ENCODE measurements around the gene ZDHHC22.

The ZDHHC22 gene, protein sequence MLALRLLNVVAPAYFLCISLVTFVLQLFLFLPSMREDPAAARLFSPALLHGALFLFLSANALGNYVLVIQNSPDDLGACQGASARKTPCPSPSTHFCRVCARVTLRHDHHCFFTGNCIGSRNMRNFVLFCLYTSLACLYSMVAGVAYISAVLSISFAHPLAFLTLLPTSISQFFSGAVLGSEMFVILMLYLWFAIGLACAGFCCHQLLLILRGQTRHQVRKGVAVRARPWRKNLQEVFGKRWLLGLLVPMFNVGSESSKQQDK

DNA sequence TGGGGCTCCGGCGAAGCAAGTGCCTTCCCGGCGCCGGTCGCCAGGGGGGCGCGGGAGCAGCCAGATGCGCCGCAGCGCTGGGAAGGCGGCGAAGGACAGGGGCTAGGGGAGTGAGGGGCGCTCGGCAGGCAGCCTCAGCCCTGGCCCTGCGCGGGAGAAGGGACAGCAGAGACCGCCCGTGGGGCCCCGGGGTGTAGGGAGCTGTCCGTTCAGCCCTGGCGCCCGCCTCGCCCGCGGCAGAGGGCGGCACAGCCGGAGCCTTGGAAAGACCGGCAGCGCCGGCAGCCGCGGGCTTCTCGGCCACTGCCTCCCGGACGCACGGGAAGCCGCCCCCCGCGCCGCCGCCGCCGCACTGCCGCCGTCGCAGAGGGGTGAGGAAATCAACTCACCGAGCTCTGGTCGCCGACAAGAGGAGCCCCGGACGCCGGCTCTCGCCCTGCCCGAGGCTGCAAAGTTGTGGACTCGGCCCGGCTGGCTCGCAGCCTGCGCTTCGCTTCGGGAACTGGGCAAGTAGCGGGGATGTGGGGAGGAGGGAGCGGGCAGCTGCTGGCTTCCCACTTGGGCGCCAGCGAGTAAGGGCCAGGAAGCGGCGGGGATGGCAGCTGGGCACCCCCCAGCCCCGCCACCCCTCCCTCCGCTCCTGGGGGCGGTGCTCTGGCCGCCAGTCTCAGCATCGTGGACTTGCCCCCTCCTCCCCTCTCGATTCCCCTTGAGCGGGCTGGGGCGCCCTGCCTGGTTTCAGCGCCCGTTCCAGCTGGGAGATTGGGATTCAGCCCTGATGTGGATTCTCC, at the start of gene ZDHHC22:
Gene ZDHHC22, minus strand, starts transcription at position 578 of the 791 bp plus-strand sequence. CDS start 2,053 bp downstream, outside the sequence.
- Histone ChIP-seq H3K4me1 (ENCODE audit: control insufficient read depth in 1 of 2, insufficient read depth in 2 of 2, low read length in 2 of 2) (no peaks in the 10 kb centered on the region), H3K9ac (ENCODE audit: low read depth in 1 of 2, low read length in 2 of 2) (no peak within 1 kb of the TSS), H3K27me3 (ENCODE audit: control insufficient read depth in 1 of 2, insufficient read depth in 2 of 2, low read length in 2 of 2) (peaks cover 65 to 73% of the 10 kb centered on the region in 2 donors), H3K27ac (ENCODE audit: low read depth, low read length) (no peak within 1 kb of the TSS), H3K9me3 (ENCODE audit: control insufficient read depth in 1 of 2, low read length in 2 of 2) (no peaks in the 10 kb centered on the region), H3K36me3 (ENCODE audit: control insufficient read depth in 1 of 2, insufficient read depth in 2 of 2, low read length in 2 of 2) (no peaks in the 10 kb centered on the region), H3K4me3 (ENCODE audit: low read depth in 1 of 2, low read length in 2 of 2) (peak within 1 kb of the TSS in 1 of 2 donors; percentile 4)

DNA sequence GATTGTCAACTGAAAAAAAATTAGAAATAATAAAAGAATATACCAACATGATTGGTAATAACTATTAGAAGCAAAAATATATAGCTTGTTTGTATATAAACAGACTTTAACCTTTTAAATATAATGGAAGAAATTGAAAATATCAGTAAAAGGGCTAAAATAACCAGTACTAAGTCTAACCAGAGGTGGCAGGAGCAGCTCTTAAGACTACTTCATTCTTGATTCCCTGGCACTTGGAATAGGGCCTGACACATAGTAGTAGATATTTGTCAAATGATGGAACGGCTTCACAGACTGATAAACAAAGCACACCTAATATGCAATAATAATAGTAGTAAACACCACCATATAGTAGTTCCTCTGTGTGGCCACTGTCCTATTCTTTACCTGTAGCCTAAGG, 49.4 kb upstream of the ZDHHC22 start:
- H3K4me1 ChIP-seq (ENCODE audit: control insufficient read depth in 1 of 2, insufficient read depth in 2 of 2, low read length in 2 of 2), result no peaks in the 10 kb centered on the region
- peaks cover 0 to 2% of the 10 kb centered on the region in 2 donors for H3K27me3 ChIP-seq (ENCODE audit: control insufficient read depth in 1 of 2, insufficient read depth in 2 of 2, low read length in 2 of 2)
- no peaks in the 10 kb centered on the region for H3K36me3 ChIP-seq (ENCODE audit: control insufficient read depth in 1 of 2, insufficient read depth in 2 of 2, low read length in 2 of 2)

DNA sequence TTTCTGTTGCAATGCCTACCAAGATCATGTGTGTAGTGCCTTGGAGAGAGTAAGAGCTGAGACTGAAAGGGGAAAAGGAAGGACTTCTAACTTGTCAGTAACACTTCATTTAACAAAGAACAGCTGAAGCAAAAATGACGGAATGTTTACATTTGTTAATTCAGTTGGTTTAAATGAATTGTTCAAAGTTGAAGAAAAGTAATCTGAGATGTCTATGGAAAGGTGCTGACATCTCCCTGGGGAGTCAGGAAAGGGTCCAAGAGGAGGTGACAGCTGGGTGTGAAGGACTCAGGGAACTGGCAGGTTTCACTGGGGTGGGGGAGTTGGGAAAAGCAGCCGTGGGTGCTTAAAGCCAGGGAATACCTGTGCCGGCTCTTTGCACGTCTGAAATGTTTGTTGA, 47.9 kb upstream of the ZDHHC22 start:
- H3K27me3 ChIP-seq (ENCODE audit: control insufficient read depth in 1 of 2, insufficient read depth in 2 of 2, low read length in 2 of 2), result peaks cover 2 to 4% of the 10 kb centered on the region in 2 donors
- no peaks in the 10 kb centered on the region for H3K9me3 ChIP-seq (ENCODE audit: control insufficient read depth in 1 of 2, low read length in 2 of 2)
- peaks cover 5 to 8% of the 10 kb centered on the region in 2 donors for H3K4me1 ChIP-seq (ENCODE audit: control insufficient read depth in 1 of 2, insufficient read depth in 2 of 2, low read length in 2 of 2)
- H3K9ac ChIP-seq (ENCODE audit: low read depth in 1 of 2, low read length in 2 of 2), result no peak overlapping the region
- H3K36me3 ChIP-seq (ENCODE audit: control insufficient read depth in 1 of 2, insufficient read depth in 2 of 2, low read length in 2 of 2), result no peaks in the 10 kb centered on the region
- H3K27ac ChIP-seq (ENCODE audit: low read depth, low read length), result no peak overlapping the region
- no peak overlapping the region for H3K4me3 ChIP-seq (ENCODE audit: low read depth in 1 of 2, low read length in 2 of 2)

More for the DNA sequence above, 49.4 kb upstream of the ZDHHC22 start:
- Histone ChIP-seq H3K4me3 (ENCODE audit: low read depth in 1 of 2, low read length in 2 of 2) (no peak overlapping the region), H3K9me3 (ENCODE audit: control insufficient read depth in 1 of 2, low read length in 2 of 2) (no peaks in the 10 kb centered on the region), H3K9ac (ENCODE audit: low read depth in 1 of 2, low read length in 2 of 2) (no peak overlapping the region), H3K27ac (ENCODE audit: low read depth, low read length) (no peak overlapping the region)

DNA sequence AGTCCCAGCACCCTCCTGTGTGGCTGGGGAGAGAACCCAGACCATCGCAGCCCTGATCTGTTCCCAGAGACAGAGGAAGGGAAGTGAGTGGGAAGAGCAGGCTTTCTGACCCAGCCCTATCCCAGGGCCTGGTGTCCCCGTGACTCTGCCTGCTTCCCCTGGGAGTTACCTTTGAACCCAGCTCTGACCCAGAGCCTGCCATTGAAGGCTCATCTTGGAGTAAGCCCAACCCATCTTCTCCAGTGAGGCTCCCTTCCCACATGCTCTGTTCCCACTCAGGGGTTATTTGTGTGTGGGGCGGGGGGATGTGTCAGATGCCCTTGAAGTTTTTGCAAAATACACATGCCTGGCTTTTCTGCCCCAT, 46.0 kb upstream of the ZDHHC22 start:
- H3K9ac ChIP-seq (ENCODE audit: low read depth in 1 of 2, low read length in 2 of 2), result no peak overlapping the region
- H3K4me3 ChIP-seq (ENCODE audit: low read depth in 1 of 2, low read length in 2 of 2), result no peak overlapping the region
- no peaks in the 10 kb centered on the region for H3K36me3 ChIP-seq (ENCODE audit: control insufficient read depth in 1 of 2, insufficient read depth in 2 of 2, low read length in 2 of 2)
- peaks cover 4 to 9% of the 10 kb centered on the region in 2 donors for H3K27me3 ChIP-seq (ENCODE audit: control insufficient read depth in 1 of 2, insufficient read depth in 2 of 2, low read length in 2 of 2)
- H3K9me3 ChIP-seq (ENCODE audit: control insufficient read depth in 1 of 2, low read length in 2 of 2), result no peaks in the 10 kb centered on the region
- no peak overlapping the region for H3K27ac ChIP-seq (ENCODE audit: low read depth, low read length)
- peaks cover 7 to 17% of the 10 kb centered on the region in 2 donors for H3K4me1 ChIP-seq (ENCODE audit: control insufficient read depth in 1 of 2, insufficient read depth in 2 of 2, low read length in 2 of 2)

DNA sequence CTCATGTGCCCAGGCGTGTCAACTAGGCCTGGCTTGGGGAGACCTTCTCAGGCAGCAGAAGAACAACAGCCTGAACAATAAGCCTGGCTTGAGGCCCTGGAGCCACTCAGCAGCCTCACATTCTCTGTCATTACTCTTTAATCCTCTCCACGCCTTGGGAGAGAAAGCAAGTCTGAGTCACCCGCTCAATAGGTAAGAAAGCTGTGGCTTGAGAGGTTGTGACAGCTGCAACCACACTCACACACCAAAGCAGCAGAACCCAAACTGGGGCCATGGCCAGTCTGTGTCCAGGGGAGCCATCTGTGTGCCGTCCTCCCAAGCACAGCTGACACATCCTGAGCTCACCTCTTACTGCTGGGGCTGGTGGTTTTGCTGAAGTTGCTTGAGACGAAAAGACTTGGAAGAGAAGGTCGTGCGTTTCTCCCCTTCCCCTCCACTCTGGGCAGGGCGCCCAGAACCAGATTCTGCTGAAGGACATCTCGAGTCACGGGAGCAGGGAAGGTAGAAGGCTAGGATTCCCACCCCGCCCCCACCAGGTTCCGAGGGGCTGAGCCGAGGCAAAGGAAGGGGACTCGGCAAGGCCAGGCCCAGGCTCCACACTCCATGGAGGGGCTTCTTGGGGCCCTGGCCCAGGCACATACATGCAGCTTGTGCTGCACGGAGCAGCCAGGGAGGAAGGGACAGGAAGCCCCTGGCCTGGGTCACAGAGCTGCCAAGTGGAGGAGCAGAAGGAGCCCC, 45.5 kb upstream of the ZDHHC22 start:
- H3K4me1 ChIP-seq (ENCODE audit: control insufficient read depth in 1 of 2, insufficient read depth in 2 of 2, low read length in 2 of 2), result peaks cover 12 to 19% of the 10 kb centered on the region in 2 donors
- H3K27ac ChIP-seq (ENCODE audit: low read depth, low read length), result no peak overlapping the region
- no peaks in the 10 kb centered on the region for H3K36me3 ChIP-seq (ENCODE audit: control insufficient read depth in 1 of 2, insufficient read depth in 2 of 2, low read length in 2 of 2)
- no peak overlapping the region for H3K9ac ChIP-seq (ENCODE audit: low read depth in 1 of 2, low read length in 2 of 2)
- H3K27me3 ChIP-seq (ENCODE audit: control insufficient read depth in 1 of 2, insufficient read depth in 2 of 2, low read length in 2 of 2), result peaks cover 10 to 13% of the 10 kb centered on the region in 2 donors
- no peaks in the 10 kb centered on the region for H3K9me3 ChIP-seq (ENCODE audit: control insufficient read depth in 1 of 2, low read length in 2 of 2)
- no peak overlapping the region for H3K4me3 ChIP-seq (ENCODE audit: low read depth in 1 of 2, low read length in 2 of 2)

DNA sequence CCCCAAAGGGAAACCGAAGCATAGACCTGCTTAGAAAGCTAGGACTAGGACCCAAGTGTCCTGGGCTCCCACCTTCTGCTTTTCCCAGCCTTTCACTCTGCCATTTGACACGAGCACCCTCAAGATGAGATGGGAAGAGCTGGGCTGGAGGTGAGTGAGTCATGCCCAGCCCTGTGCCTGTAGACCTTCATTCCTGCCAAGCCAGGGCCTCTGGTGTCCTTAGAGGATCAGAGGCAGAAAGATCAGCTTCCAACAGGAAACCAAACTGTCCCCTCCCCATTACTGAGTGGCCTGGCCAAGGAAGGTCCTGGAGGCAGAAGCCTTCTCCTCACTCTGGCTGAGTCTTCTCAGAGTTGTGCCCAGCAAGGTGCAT, 43.5 kb upstream of the ZDHHC22 start:
- H3K4me1 ChIP-seq (ENCODE audit: control insufficient read depth in 1 of 2, insufficient read depth in 2 of 2, low read length in 2 of 2), result peaks cover 15 to 31% of the 10 kb centered on the region in 2 donors

DNA sequence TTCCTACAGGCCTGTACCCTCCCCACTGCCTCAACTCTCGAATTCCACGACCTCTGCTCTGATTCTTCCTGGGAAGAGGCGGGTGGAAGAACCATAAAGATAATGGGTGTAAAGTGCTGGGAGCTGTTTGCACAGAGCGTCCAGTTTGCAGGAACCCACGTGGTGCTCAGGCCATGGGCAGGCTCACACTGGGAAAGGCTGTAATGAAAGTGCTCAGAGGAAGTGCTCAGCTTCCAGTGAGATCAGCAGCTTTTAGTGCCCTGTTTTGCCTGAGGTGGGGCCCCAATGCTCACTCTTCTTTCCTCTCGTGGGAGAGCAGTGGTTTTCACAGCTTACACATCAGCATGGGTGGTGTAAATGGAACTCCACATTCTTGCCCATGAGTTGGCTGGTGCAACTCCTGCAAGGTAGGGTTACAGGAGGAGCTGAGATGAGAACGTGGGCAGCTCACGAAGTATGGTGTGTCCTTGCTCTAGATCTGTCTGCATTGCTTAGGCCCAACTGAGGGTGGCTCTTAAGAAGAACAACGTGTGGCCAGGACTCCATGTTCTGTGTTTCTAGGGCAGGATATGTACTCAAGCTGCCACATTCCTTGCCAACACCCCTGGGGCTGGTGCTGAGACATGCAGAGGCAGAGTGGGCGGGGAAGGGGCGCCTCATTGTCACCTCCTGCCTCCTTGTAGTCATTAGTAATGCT, 43.0 kb upstream of the ZDHHC22 start:
- H3K9ac ChIP-seq (ENCODE audit: low read depth in 1 of 2, low read length in 2 of 2), result no peak overlapping the region
- peaks cover 19 to 25% of the 10 kb centered on the region in 2 donors for H3K27me3 ChIP-seq (ENCODE audit: control insufficient read depth in 1 of 2, insufficient read depth in 2 of 2, low read length in 2 of 2)
- H3K4me1 ChIP-seq (ENCODE audit: control insufficient read depth in 1 of 2, insufficient read depth in 2 of 2, low read length in 2 of 2), result peaks cover 15 to 31% of the 10 kb centered on the region in 2 donors
- no peaks in the 10 kb centered on the region for H3K9me3 ChIP-seq (ENCODE audit: control insufficient read depth in 1 of 2, low read length in 2 of 2)
- H3K36me3 ChIP-seq (ENCODE audit: control insufficient read depth in 1 of 2, insufficient read depth in 2 of 2, low read length in 2 of 2), result no peaks in the 10 kb centered on the region
- no peak overlapping the region for H3K4me3 ChIP-seq (ENCODE audit: low read depth in 1 of 2, low read length in 2 of 2)
- no peak overlapping the region for H3K27ac ChIP-seq (ENCODE audit: low read depth, low read length)

More for the DNA sequence above, 43.5 kb upstream of the ZDHHC22 start:
- no peak overlapping the region for H3K9ac ChIP-seq (ENCODE audit: low read depth in 1 of 2, low read length in 2 of 2)
- no peak overlapping the region for H3K27ac ChIP-seq (ENCODE audit: low read depth, low read length)
- H3K9me3 ChIP-seq (ENCODE audit: control insufficient read depth in 1 of 2, low read length in 2 of 2), result no peaks in the 10 kb centered on the region
- no peak overlapping the region for H3K4me3 ChIP-seq (ENCODE audit: low read depth in 1 of 2, low read length in 2 of 2)
- peaks cover 19 to 27% of the 10 kb centered on the region in 2 donors for H3K27me3 ChIP-seq (ENCODE audit: control insufficient read depth in 1 of 2, insufficient read depth in 2 of 2, low read length in 2 of 2)
- H3K36me3 ChIP-seq (ENCODE audit: control insufficient read depth in 1 of 2, insufficient read depth in 2 of 2, low read length in 2 of 2), result no peaks in the 10 kb centered on the region

DNA sequence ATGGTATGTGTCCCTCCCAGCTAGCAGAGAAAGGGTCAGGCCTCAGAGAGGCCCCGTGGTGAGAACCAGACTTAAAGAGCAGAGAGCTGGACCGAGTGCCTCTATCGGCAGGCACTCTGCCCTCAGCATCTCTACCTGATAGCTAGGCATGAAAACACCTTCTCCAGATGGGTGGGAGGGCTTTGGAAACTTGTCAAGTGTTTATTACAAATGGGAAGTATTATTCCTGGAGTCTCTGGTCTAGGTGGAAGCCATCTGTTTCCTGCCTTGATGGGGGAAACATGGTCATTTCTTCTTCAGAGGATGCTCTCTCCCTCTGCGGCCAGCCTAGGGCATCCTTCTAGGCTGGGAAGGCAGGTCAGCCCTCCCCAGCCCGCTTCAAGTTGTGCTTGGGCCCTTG, 42.3 kb upstream of the ZDHHC22 start:
- Histone ChIP-seq H3K4me1 (ENCODE audit: control insufficient read depth in 1 of 2, insufficient read depth in 2 of 2, low read length in 2 of 2) (peaks cover 15 to 31% of the 10 kb centered on the region in 2 donors), H3K27me3 (ENCODE audit: control insufficient read depth in 1 of 2, insufficient read depth in 2 of 2, low read length in 2 of 2) (peaks cover 19 to 25% of the 10 kb centered on the region in 2 donors), H3K9me3 (ENCODE audit: control insufficient read depth in 1 of 2, low read length in 2 of 2) (no peaks in the 10 kb centered on the region), H3K4me3 (ENCODE audit: low read depth in 1 of 2, low read length in 2 of 2) (no peak overlapping the region), H3K9ac (ENCODE audit: low read depth in 1 of 2, low read length in 2 of 2) (no peak overlapping the region), H3K36me3 (ENCODE audit: control insufficient read depth in 1 of 2, insufficient read depth in 2 of 2, low read length in 2 of 2) (no peaks in the 10 kb centered on the region), H3K27ac (ENCODE audit: low read depth, low read length) (no peak overlapping the region)

DNA sequence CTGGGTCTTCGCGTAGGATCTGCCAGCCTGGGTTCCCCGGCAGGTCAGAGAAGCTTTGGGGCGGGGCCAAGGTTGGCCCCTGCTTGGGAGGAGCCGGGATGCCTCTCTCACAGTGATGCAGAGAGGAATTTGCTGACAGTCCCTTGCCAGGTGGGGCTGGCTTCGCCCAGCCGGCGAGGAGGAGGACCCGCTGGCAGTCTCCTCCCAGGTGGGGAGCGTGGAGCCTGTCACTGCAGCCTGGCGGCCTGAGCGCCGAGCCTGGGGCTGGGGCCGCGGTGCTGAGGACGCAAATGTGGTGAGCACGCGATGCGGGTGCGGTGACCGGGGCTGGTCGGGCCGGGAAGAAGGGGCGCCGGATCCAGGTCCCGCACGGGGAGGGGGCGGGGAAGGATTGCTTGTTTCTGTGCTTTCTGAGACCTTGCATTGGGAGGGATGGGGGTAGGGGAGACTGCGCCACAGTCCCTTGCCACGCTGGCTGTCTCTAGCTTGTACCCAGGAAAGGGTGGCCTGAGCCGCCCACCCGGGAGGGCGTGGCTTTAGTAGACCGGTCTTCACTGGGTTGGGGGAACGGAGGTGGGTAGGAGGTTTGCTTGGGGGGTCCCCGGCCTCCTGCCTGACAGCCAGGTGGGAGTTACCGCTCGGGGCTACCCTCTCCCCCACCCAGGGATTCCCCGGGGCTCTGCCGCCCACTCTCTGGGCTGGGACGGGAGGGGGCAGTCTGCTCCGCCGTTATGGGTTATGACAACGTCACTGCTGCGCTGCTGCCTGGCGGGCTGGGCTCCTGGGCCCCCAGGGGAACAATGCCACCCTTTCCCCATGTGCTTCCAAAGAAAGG, 40.2 kb upstream of the ZDHHC22 start, which contains the start of gene TMEM63C:
Gene TMEM63C, plus strand, starts transcription at position 196 of the 835 bp plus-strand sequence. CDS start 37,016 bp downstream, outside the sequence.
- Histone ChIP-seq H3K9me3 (ENCODE audit: control insufficient read depth in 1 of 2, low read length in 2 of 2) (no peaks in the 10 kb centered on the region), H3K9ac (ENCODE audit: low read depth in 1 of 2, low read length in 2 of 2) (peak within 1 kb of the TSS in 1 of 2 donors; percentile 19), H3K4me1 (ENCODE audit: control insufficient read depth in 1 of 2, insufficient read depth in 2 of 2, low read length in 2 of 2) (peaks cover 15 to 31% of the 10 kb centered on the region in 2 donors), H3K36me3 (ENCODE audit: control insufficient read depth in 1 of 2, insufficient read depth in 2 of 2, low read length in 2 of 2) (no peaks in the 10 kb centered on the region), H3K27ac (ENCODE audit: low read depth, low read length) (no peak within 1 kb of the TSS), H3K27me3 (ENCODE audit: control insufficient read depth in 1 of 2, insufficient read depth in 2 of 2, low read length in 2 of 2) (peaks cover 19 to 25% of the 10 kb centered on the region in 2 donors), H3K4me3 (ENCODE audit: low read depth in 1 of 2, low read length in 2 of 2) (peak within 1 kb of the TSS; percentile 51 to 64)

Data from duodenal mucosa (tissue), 2 donors.